Neural cell (in vitro differentiated cells): ENCODE measurements around the gene CADM1.

Source experiments
- EP300 ChIP-seq: fragments of 450-650 bp; conservative IDR thresholded peaks from 2 replicates; pipeline ENCODE4 v1.6.1; 2014; ENCODE audit warnings: antibody characterized with exemption, mild to moderate bottlenecking, moderate library complexity; ENCODE audit not compliant: poor library complexity, severe bottlenecking
- EZH2 ChIP-seq: fragments of 200-600, 300-800 bp; shearing (Covaris generic), sonication (generic); IDR thresholded peaks from 2 replicates; pipeline ENCODE4 v1.6.1; 2014; ENCODE audit warnings: antibody characterized with exemption, low read length, borderline replicate concordance, mild to moderate bottlenecking; ENCODE audit not compliant: insufficient read depth, poor library complexity, severe bottlenecking
- MXI1 ChIP-seq: fragments of 450-650 bp; conservative IDR thresholded peaks from 2 replicates; pipeline ENCODE4 v1.6.1; 2014; ENCODE audit warnings: antibody characterized with exemption, mild to moderate bottlenecking; ENCODE audit not compliant: poor library complexity, severe bottlenecking
- POLR2AphosphoS5 ChIP-seq: IDR thresholded peaks from 2 replicates; pipeline ENCODE4 v1.6.1; 2012
- SMC3 ChIP-seq: fragments of 450-650 bp; conservative IDR thresholded peaks from 2 replicates; pipeline ENCODE4 v1.6.1; 2014; ENCODE audit warnings: antibody characterized with exemption, mild to moderate bottlenecking, moderate library complexity; ENCODE audit not compliant: poor library complexity
- TF ChIP-seq, protein P1 (sequence below): fragments of 450-650 bp; IDR thresholded peaks from 2 replicates; pipeline ENCODE4 v1.5.1; 2014; ENCODE audit warnings: antibody characterized with exemption, mild to moderate bottlenecking, moderate library complexity; ENCODE audit not compliant: poor library complexity, severe bottlenecking
- TF ChIP-seq, protein P2 (sequence below): IDR thresholded peaks from 2 replicates; pipeline ENCODE4 v1.6.1; 2012; ENCODE audit warnings: borderline replicate concordance

DNA sequence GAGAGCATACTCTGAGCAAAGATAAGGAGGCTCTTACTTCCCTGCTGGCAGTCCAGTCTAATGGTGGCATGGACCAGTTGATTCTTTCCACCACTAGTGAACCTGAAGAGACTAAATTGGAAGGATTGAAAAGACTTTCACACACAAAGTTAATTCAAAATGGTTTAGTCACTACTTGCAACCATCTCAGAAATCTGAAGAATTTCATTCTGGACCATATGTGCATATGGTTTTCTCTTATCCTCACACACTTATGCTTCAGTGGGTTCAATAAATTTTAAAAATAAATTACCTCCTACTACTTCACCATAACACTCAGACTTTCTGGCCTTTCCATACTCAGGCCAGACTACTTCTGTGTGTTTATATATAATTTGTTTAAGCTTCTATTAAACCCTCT is 44.7 kb downstream of the CADM1 start:
- TF ChIP-seq, protein P1, sequence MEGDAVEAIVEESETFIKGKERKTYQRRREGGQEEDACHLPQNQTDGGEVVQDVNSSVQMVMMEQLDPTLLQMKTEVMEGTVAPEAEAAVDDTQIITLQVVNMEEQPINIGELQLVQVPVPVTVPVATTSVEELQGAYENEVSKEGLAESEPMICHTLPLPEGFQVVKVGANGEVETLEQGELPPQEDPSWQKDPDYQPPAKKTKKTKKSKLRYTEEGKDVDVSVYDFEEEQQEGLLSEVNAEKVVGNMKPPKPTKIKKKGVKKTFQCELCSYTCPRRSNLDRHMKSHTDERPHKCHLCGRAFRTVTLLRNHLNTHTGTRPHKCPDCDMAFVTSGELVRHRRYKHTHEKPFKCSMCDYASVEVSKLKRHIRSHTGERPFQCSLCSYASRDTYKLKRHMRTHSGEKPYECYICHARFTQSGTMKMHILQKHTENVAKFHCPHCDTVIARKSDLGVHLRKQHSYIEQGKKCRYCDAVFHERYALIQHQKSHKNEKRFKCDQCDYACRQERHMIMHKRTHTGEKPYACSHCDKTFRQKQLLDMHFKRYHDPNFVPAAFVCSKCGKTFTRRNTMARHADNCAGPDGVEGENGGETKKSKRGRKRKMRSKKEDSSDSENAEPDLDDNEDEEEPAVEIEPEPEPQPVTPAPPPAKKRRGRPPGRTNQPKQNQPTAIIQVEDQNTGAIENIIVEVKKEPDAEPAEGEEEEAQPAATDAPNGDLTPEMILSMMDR, result no peak
- TF ChIP-seq SMC3 (no peak), POLR2AphosphoS5 (no peak), EZH2 (no peak), EP300 (no peak), MXI1 (no peak)
- TF ChIP-seq, protein P2, sequence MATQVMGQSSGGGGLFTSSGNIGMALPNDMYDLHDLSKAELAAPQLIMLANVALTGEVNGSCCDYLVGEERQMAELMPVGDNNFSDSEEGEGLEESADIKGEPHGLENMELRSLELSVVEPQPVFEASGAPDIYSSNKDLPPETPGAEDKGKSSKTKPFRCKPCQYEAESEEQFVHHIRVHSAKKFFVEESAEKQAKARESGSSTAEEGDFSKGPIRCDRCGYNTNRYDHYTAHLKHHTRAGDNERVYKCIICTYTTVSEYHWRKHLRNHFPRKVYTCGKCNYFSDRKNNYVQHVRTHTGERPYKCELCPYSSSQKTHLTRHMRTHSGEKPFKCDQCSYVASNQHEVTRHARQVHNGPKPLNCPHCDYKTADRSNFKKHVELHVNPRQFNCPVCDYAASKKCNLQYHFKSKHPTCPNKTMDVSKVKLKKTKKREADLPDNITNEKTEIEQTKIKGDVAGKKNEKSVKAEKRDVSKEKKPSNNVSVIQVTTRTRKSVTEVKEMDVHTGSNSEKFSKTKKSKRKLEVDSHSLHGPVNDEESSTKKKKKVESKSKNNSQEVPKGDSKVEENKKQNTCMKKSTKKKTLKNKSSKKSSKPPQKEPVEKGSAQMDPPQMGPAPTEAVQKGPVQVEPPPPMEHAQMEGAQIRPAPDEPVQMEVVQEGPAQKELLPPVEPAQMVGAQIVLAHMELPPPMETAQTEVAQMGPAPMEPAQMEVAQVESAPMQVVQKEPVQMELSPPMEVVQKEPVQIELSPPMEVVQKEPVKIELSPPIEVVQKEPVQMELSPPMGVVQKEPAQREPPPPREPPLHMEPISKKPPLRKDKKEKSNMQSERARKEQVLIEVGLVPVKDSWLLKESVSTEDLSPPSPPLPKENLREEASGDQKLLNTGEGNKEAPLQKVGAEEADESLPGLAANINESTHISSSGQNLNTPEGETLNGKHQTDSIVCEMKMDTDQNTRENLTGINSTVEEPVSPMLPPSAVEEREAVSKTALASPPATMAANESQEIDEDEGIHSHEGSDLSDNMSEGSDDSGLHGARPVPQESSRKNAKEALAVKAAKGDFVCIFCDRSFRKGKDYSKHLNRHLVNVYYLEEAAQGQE, result no peak
